WTC11 (cell line): ENCODE measurements around the gene PCDHGB4. TPM values are rescaled to one million over a fixed set of nuclear protein-coding genes. Genes with fewer than 3 reads are reported as not detected.

ENCODE experiments used
- ATAC-seq: fragments of 200-7000 bp; cut with Tn5 transposase; 2 replicates; pipeline ENCODE4 v1.10.0; 2021; ENCODE audit warnings: mild to moderate bottlenecking, moderate library complexity
- CTCF ChIA-PET: fragments of 300-600 bp; sonication (Branson Sonifier 250); formaldehyde crosslinking; loops from one replicate; lab custom pipeline; 2021; ENCODE audit warnings: antibody characterized with exemption; lab: Charles Lee
- POLR2A ChIA-PET: fragments of 350-600 bp; sonication (Branson Sonifier 250); formaldehyde crosslinking; loops from one replicate; lab custom pipeline; 2021; ENCODE audit warnings: antibody characterized with exemption; lab: Charles Lee
- DNase-seq: peaks from one replicate; pipeline ENCODE4 v3.0.0; 2021; ENCODE audit warnings: low spot score
- H3K27ac Mint-ChIP-seq: 2 replicates; pipeline ENCODE4 v1.8.0; 2021; ENCODE audit warnings: mixed read lengths
- H3K27me3 Mint-ChIP-seq: 2 replicates; pipeline ENCODE4 v1.8.0; 2021; ENCODE audit warnings: low read depth, mild to moderate bottlenecking, moderate library complexity, mixed read lengths
- H3K36me3 Mint-ChIP-seq: 2 replicates; pipeline ENCODE4 v1.8.0; 2021; ENCODE audit warnings: mixed read lengths
- H3K4me1 Mint-ChIP-seq: 2 replicates; pipeline ENCODE4 v1.8.0; 2022; ENCODE audit warnings: mixed read lengths
- H3K4me3 Mint-ChIP-seq: 2 replicates; pipeline ENCODE4 v1.8.0; 2021; ENCODE audit warnings: mild to moderate bottlenecking, moderate library complexity, mixed read lengths
- H3K9me3 Mint-ChIP-seq: 2 replicates; pipeline ENCODE4 v1.8.0; 2021; ENCODE audit warnings: mixed read lengths
- CTCF ChIP-seq: fragments of 200-600 bp; IDR thresholded peaks from 2 replicates; pipeline ENCODE4 v1.8.0; 2022; ENCODE audit warnings: antibody characterized with exemption
- E2F5 ChIP-seq: sonication (generic); formaldehyde crosslinking; IDR thresholded peaks from 2 replicates; pipeline ENCODE4 v1.8.1; 2022; ENCODE audit warnings: mild to moderate bottlenecking, moderate library complexity, missing genetic modification reagents
- ETV6 ChIP-seq: sonication (generic); formaldehyde crosslinking; IDR thresholded peaks from 2 replicates; pipeline ENCODE4 v1.8.1; 2022; ENCODE audit warnings: mild to moderate bottlenecking, missing genetic modification reagents
- NFE2L1 ChIP-seq: sonication (generic); formaldehyde crosslinking; IDR thresholded peaks from 2 replicates; pipeline ENCODE4 v1.8.1; 2023; ENCODE audit warnings: missing genetic modification reagents
- NFYB ChIP-seq: sonication (generic); formaldehyde crosslinking; conservative IDR thresholded peaks from 2 replicates; pipeline ENCODE4 v1.8.0; 2022; ENCODE audit warnings: low read depth, missing genetic modification reagents
- NR2C2 ChIP-seq: sonication (generic); formaldehyde crosslinking; IDR thresholded peaks from 2 replicates; pipeline ENCODE4 v1.8.0; 2022; ENCODE audit warnings: mild to moderate bottlenecking, missing genetic modification reagents
- NR3C1 ChIP-seq: sonication (generic); formaldehyde crosslinking; conservative IDR thresholded peaks from 2 replicates; pipeline ENCODE4 v1.8.1; 2023; ENCODE audit warnings: low read depth, mild to moderate bottlenecking, missing genetic modification reagents
- SOX15 ChIP-seq: fragments of 250-450 bp; sonication (Bioruptor Pico); IDR thresholded peaks from 2 replicates; pipeline ENCODE4 v1.9.0; 2021; ENCODE audit warnings: mild to moderate bottlenecking
- ZNF317 ChIP-seq: sonication (generic); formaldehyde crosslinking; IDR thresholded peaks from 2 replicates; pipeline ENCODE4 v1.8.1; 2023; ENCODE audit warnings: low read depth, mild to moderate bottlenecking, moderate library complexity, missing genetic modification reagents, borderline replicate concordance
- ZNF425 ChIP-seq: fragments of 250-450 bp; sonication (Bioruptor Pico); conservative IDR thresholded peaks from 2 replicates; pipeline ENCODE4 v1.9.0; 2021; ENCODE audit warnings: mild to moderate bottlenecking
- total RNA-seq: library from RNA; stranded (reverse); gene quantifications from 3 replicates; pipeline ENCODE4 v1.2.3, GENCODE V29; 2021
- TF ChIP-seq, protein P1 (sequence below): sonication (generic); formaldehyde crosslinking; IDR thresholded peaks from 2 replicates; pipeline ENCODE4 v1.8.0; 2023; ENCODE audit warnings: missing genetic modification reagents, mild to moderate bottlenecking, borderline replicate concordance
- TF ChIP-seq, protein P2 (sequence below): sonication (generic); formaldehyde crosslinking; IDR thresholded peaks from 2 replicates; pipeline ENCODE4 v1.8.1; 2023; ENCODE audit warnings: mild to moderate bottlenecking, moderate library complexity, missing genetic modification reagents

Gene PCDHGB4
- total RNA-seq, 1 experiment from 2014 or later, result 9.1 TPM

DNA sequence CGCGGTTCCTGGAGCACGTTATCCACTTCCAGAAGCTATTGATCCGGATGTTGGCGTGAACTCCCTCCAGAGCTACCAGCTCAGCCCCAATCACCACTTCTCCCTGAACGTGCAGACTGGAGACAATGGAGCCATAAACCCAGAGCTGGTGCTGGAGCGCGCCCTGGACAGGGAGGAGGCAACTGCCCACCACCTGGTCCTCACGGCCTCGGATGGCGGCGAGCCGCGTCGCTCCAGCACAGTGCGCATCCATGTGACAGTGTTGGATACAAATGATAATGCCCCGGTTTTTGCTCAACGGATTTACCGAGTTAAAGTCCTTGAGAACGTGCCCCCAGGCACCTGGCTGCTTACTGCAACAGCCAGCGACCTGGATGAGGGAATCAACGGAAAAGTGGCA lies 15.9 kb downstream of the PCDHGB4 start (continued):
- TF ChIP-seq E2F5 (CRISPR knock-in tag) (no peak), ZNF425 (CRISPR knock-in tag) (no peak), NR3C1 (CRISPR knock-in tag) (no peak), ETV6 (no peak), CTCF (no peak), ZNF317 (CRISPR knock-in tag) (no peak), NFE2L1 (CRISPR knock-in tag) (no peak), NR2C2 (CRISPR knock-in tag) (no peak), NFYB (CRISPR knock-in tag) (no peak), SOX15 (CRISPR knock-in tag) (no peak)
- TF ChIP-seq, protein P1, sequence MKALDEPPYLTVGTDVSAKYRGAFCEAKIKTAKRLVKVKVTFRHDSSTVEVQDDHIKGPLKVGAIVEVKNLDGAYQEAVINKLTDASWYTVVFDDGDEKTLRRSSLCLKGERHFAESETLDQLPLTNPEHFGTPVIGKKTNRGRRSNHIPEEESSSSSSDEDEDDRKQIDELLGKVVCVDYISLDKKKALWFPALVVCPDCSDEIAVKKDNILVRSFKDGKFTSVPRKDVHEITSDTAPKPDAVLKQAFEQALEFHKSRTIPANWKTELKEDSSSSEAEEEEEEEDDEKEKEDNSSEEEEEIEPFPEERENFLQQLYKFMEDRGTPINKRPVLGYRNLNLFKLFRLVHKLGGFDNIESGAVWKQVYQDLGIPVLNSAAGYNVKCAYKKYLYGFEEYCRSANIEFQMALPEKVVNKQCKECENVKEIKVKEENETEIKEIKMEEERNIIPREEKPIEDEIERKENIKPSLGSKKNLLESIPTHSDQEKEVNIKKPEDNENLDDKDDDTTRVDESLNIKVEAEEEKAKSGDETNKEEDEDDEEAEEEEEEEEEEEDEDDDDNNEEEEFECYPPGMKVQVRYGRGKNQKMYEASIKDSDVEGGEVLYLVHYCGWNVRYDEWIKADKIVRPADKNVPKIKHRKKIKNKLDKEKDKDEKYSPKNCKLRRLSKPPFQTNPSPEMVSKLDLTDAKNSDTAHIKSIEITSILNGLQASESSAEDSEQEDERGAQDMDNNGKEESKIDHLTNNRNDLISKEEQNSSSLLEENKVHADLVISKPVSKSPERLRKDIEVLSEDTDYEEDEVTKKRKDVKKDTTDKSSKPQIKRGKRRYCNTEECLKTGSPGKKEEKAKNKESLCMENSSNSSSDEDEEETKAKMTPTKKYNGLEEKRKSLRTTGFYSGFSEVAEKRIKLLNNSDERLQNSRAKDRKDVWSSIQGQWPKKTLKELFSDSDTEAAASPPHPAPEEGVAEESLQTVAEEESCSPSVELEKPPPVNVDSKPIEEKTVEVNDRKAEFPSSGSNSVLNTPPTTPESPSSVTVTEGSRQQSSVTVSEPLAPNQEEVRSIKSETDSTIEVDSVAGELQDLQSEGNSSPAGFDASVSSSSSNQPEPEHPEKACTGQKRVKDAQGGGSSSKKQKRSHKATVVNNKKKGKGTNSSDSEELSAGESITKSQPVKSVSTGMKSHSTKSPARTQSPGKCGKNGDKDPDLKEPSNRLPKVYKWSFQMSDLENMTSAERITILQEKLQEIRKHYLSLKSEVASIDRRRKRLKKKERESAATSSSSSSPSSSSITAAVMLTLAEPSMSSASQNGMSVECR (CRISPR knock-in tag), result no peak

GRCh38 chr5:141407790-141408505 lies 20.4 kb downstream of the PCDHGB4 start, which contains the start of gene PCDHGB6:
Gene PCDHGB6 (plus strand): TSS chr5:141408021. CDS start chr5:141408203, 182 bp downstream.
- ChIA-PET POLR2A (interaction anchor here (0.6 to 1.2 kb wide), 2 partner anchors 10 to 163 kb away, joined by 3 to 6 read pairs; partner anchors contain the start of gene PCDHGB7), CTCF (interaction anchor here (0.6 to 2.9 kb wide), 62 partner anchors 8 to 314 kb away, joined by 3 to 31 read pairs (median 6); partner anchors contain the start of genes DIAPH1, HDAC3, PCDHB11 and PCDHB12)
- H3K4me3 Mint-ChIP-seq, result peak within 1 kb of the TSS; percentile 96
- ATAC-seq (peak; percentile 92), DNase-seq (peak; percentile 86)
- peaks cover 26% of the 10 kb centered on the region for H3K36me3 Mint-ChIP-seq
- H3K27ac Mint-ChIP-seq, result peak within 1 kb of the TSS; percentile 45; the same call in 1 of the 2 replicates
- peak; percentile 64 for TF ChIP-seq CTCF
- TF ChIP-seq, protein P2, sequence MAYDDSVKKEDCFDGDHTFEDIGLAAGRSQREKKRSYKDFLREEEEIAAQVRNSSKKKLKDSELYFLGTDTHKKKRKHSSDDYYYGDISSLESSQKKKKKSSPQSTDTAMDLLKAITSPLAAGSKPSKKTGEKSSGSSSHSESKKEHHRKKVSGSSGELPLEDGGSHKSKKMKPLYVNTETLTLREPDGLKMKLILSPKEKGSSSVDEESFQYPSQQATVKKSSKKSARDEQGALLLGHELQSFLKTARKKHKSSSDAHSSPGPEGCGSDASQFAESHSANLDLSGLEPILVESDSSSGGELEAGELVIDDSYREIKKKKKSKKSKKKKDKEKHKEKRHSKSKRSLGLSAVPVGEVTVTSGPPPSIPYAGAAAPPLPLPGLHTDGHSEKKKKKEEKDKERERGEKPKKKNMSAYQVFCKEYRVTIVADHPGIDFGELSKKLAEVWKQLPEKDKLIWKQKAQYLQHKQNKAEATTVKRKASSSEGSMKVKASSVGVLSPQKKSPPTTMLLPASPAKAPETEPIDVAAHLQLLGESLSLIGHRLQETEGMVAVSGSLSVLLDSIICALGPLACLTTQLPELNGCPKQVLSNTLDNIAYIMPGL (CRISPR knock-in tag), result peak; percentile 94
- peaks cover 19% of the 10 kb centered on the region for H3K27me3 Mint-ChIP-seq
- peaks cover 12% of the 10 kb centered on the region for H3K4me1 Mint-ChIP-seq
- H3K9me3 Mint-ChIP-seq, result peaks cover 18% of the 10 kb centered on the region
